ENCODE data around the gene CD164. TPM values are rescaled to one million over a fixed set of nuclear protein-coding genes. Genes with fewer than 3 reads are reported as not detected.
A peak's percentile ranks its signal among the peaks of the same experiment; 100 is the strongest.

The CD164 gene
- total and polyA plus RNA-seq, 2 of the 4 experiments (the other 2 are of a cell fraction): 146 to 150 TPM

GRCh38 chr6:109406196-109406595 lies 23.9 kb upstream of the CD164 start:
- ChIA-PET CTCF (interaction anchor here (0.5 to 0.6 kb wide), 2 partner anchors 12 to 202 kb away, joined by 3 to 5 read pairs; no protein-coding TSS in a partner anchor), POLR2A (ENCODE audit: unreplicated experiment) (no interaction called here)
- no peaks in the 10 kb centered on the region for H3K36me3 ChIP-seq (ENCODE audit: control insufficient read depth, insufficient read depth, low read length)
- H3K4ac ChIP-seq (ENCODE audit: low read depth, low read length): no peak overlapping the region
- intact Hi-C loops (cut with micrococcal nuclease) (no loop called here), in situ Hi-C loops (cut with MboI; ENCODE audit: low sequenced_read_pairs) (no loop called here), dilution Hi-C loops (cut with HindIII; ENCODE audit: low sequenced_read_pairs, unreplicated experiment) (no loop called here)
- H3K4me1 ChIP-seq (ENCODE audit: control insufficient read depth, insufficient read depth, low read length): no peaks in the 10 kb centered on the region
- no peak overlapping the region for H2AK5ac ChIP-seq (ENCODE audit: low read depth, low read length)
- H3K27me3 ChIP-seq (ENCODE audit: control insufficient read depth, insufficient read depth, low read length): peaks cover 10% of the 10 kb centered on the region
- peak; percentile 37; the same call in 1 of the 2 replicates for ATAC-seq (ENCODE audit: low read depth)
- H2BK5ac ChIP-seq (ENCODE audit: low read depth, low read length, poor library complexity, severe bottlenecking): no peak overlapping the region
- no peak overlapping the region for H2BK20ac ChIP-seq (ENCODE audit: low read depth, low read length)
- no peak overlapping the region for H3K4me3 ChIP-seq (ENCODE audit: insufficient read depth, low read depth, low read length)
- H3K14ac ChIP-seq (replicated peaks; ENCODE audit: low read depth, low read length): no peak overlapping the region
- no peak overlapping the region for H4K5ac ChIP-seq (ENCODE audit: low read depth, low read length)
- no peak overlapping the region for H2BK120ac ChIP-seq (ENCODE audit: low read depth, low read length)
- no peak overlapping the region for H2BK15ac ChIP-seq (ENCODE audit: low read depth, low read length)
- H3K9me3 ChIP-seq (ENCODE audit: control insufficient read depth, insufficient read depth, low read length): no peaks in the 10 kb centered on the region
- no peaks in the 10 kb centered on the region for H3K9me1 ChIP-seq (ENCODE audit: insufficient read depth, low read length)
- H3K79me1 ChIP-seq (ENCODE audit: low read depth in 1 of 2, low read length in 2 of 2): no peaks in the 10 kb centered on the region
- DNase-seq: peak; percentile 63
- H3K4me2 ChIP-seq (ENCODE audit: low read depth, low read length): no peak overlapping the region
- no TSS peak for BruUV-seq (replicated peaks)
- no peak overlapping the region for H3K9ac ChIP-seq (ENCODE audit: low read depth, low read length)
- H4K20me1 ChIP-seq (ENCODE audit: insufficient read depth, low read length): no peaks in the 10 kb centered on the region
- H3K18ac ChIP-seq (ENCODE audit: low read depth, low read length): no peak overlapping the region
- H3K56ac ChIP-seq (ENCODE audit: extremely low read depth, insufficient read depth, low read length): no peak overlapping the region
- H4K8ac ChIP-seq (ENCODE audit: low read depth in 2 of 2, low read length in 2 of 2): no peak overlapping the region
- no peak overlapping the region for H3K27ac ChIP-seq (ENCODE audit: insufficient read depth, low read length)
- H2AFZ ChIP-seq (replicated peaks; ENCODE audit: low read length, poor library complexity): no peak overlapping the region
- H2AK9ac ChIP-seq (replicated peaks; ENCODE audit: low read depth, low read length, poor library complexity): no peak overlapping the region
- TF ChIP-seq CEBPB (IDR thresholded peaks at IDR 0.05; ENCODE audit: low read depth, low read length) (peak; percentile 96), POLR2A (IDR thresholded peaks at IDR 0.05; ENCODE audit: low read depth, low read length) (no peak), FOS (IDR thresholded peaks at IDR 0.05; ENCODE audit: low read depth, low read length) (no peak), BHLHE40 (IDR thresholded peaks at IDR 0.05; ENCODE audit: low read depth, low read length) (no peak)
- H4K91ac ChIP-seq (ENCODE audit: insufficient read depth, low read depth, low read length): no peak overlapping the region
- no peak overlapping the region for H3K23ac ChIP-seq (ENCODE audit: low read depth, low read length)
- no CpG with 5 or more reads among the region's 4 CpGs for WGBS, 2 experiments (ENCODE audit: extremely low coverage in 2 of 2, insufficient read length in 1 of 2)
